Globus pallidus (tissue), 1 donor: Measurements from ENCODE around the gene GID8.

Source experiments
- DNase-seq: peaks from one replicate; pipeline ENCODE4 v3.0.0-alpha.2; 2015; ENCODE audit warnings: low spot score

The GID8 gene

GRCh38 chr20:62938105-62938888 lies at the start of gene GID8:
Gene GID8, plus strand, starts transcription at chr20:62938147. Its CDS starts 3,356 bp downstream, at chr20:62941503.
- peak; percentile 27 for DNase-seq

- no peak for DNase-seq
Measured at GRCh38 chr20:62888406-62888805, 49.5 kb upstream of the GID8 start.

GRCh38 chr20:62888910-62889309 lies 49.0 kb upstream of the GID8 start:
- DNase-seq, result no peak

- no peak for DNase-seq
Measured at GRCh38 chr20:62889411-62889810, 48.5 kb upstream of the GID8 start.

- DNase-seq, result no peak
Measured at GRCh38 chr20:62889871-62890270, 48.1 kb upstream of the GID8 start.

- DNase-seq, result no peak
Measured at GRCh38 chr20:62890444-62890843, 47.5 kb upstream of the GID8 start.

GRCh38 chr20:62891111-62891510 lies 46.8 kb upstream of the GID8 start:
- DNase-seq, result no peak

GRCh38 chr20:62892348-62893304 lies 45.3 kb upstream of the GID8 start:
- no peak for DNase-seq

GRCh38 chr20:62893700-62894099 lies 44.2 kb upstream of the GID8 start:
- DNase-seq, result no peak

- no peak for DNase-seq
Measured at GRCh38 chr20:62894261-62894660, 43.7 kb upstream of the GID8 start.

- DNase-seq, result no peak
Measured at GRCh38 chr20:62895539-62895938, 42.4 kb upstream of the GID8 start.

- DNase-seq, result no peak
Measured at GRCh38 chr20:62896526-62896925, 41.4 kb upstream of the GID8 start.

GRCh38 chr20:62897666-62898065 lies 40.3 kb upstream of the GID8 start:
- no peak for DNase-seq

GRCh38 chr20:62898093-62898964 lies 39.6 kb upstream of the GID8 start:
- DNase-seq, result no peak

GRCh38 chr20:62898970-62899632 lies 38.8 kb upstream of the GID8 start:
- DNase-seq, result no peak

GRCh38 chr20:62899633-62900051 lies 38.3 kb upstream of the GID8 start:
- DNase-seq, result no peak

GRCh38 chr20:62900052-62900691 lies 37.8 kb upstream of the GID8 start:
- peak; percentile 69 for DNase-seq

- no peak for DNase-seq
Measured at GRCh38 chr20:62900692-62901584, 37.0 kb upstream of the GID8 start.

GRCh38 chr20:62901891-62902290 lies 36.1 kb upstream of the GID8 start:
- no peak for DNase-seq
